HCT116 (cell line): ENCODE results near the gene LDLR. TPM values are rescaled to one million over a fixed set of nuclear protein-coding genes. Genes with fewer than 3 reads are reported as not detected.

Experiments used
- ATAC-seq: fragments of 200-7000 bp; cut with Tn5 transposase; 2 replicates; pipeline ENCODE4 v1.9.1; 2020; ENCODE audit warnings: mild to moderate bottlenecking, moderate library complexity
- BruUV-seq: library from RNA; stranded (reverse); fragments of 400-500 nt; replicated peaks from 2 replicates; lab custom pipeline; 2021; lab: Mats Ljungman, UMichigan
- CTCF ChIA-PET: fragments of 300-600 bp; sonication (Branson Sonifier 250); formaldehyde crosslinking; loops from one replicate; lab custom pipeline; 2021; ENCODE audit warnings: antibody characterized with exemption; lab: Charles Lee
- POLR2A ChIA-PET: fragments of 300-600, 350-600 bp; sonication (Branson Sonifier 250); formaldehyde crosslinking; loops from one replicate; lab custom pipeline; 2021; ENCODE audit warnings: antibody characterized with exemption; lab: Charles Lee
- RAD21 ChIA-PET, 2 experiments: fragments of 300-600 bp; sonication (Branson Sonifier 250); formaldehyde crosslinking; loops; one replicate each; lab custom pipeline; 2023; ENCODE audit warnings: low total read pairs in 2 of 2; ENCODE audit not compliant: uncharacterized antibody in 2 of 2, unreplicated experiment in 2 of 2, low non-redundant PET in 1 of 2; lab: Charles Lee
- DNase-seq: peaks from one replicate; pipeline ENCODE4 v3.0.0-alpha.2; 2010; ENCODE audit warnings: low read depth, low spot score
- H2AFZ ChIP-seq: fragments of 200-600 bp; shearing (Covaris generic), sonication (generic); 2 replicates; pipeline ENCODE4 v1.6.1; 2017; ENCODE audit warnings: low read depth, mixed run types, mixed read lengths, antibody characterized with exemption, low read length; ENCODE audit not compliant: poor library complexity, severe bottlenecking
- H3K27ac ChIP-seq: 2 replicates; pipeline ENCODE4 v1.5.1; 2012; ENCODE audit warnings: low read depth, low read length
- H3K27me3 ChIP-seq: fragments of 200-600 bp; sonication (generic); 2 replicates; pipeline ENCODE4 v1.6.1; 2016; ENCODE audit warnings: mixed run types, low read length, mixed read lengths; ENCODE audit not compliant: insufficient read depth
- H3K36me3 ChIP-seq, 2 experiments: fragments of 200-500 bp in 1 of 2; fragments of 200-600 bp in 1 of 2; sonication (Bioruptor generic) in 1 of 2; sonication (generic) in 1 of 2; 2 replicates each; pipeline versions ENCODE4 v1.5.1 to v1.6.1; 2014 to 2016; ENCODE audit warnings: low read length in 2 of 2, inconsistent platforms in 1 of 2, mixed read lengths in 1 of 2, mixed run types in 1 of 2; ENCODE audit not compliant: insufficient read depth in 2 of 2, control insufficient read depth in 1 of 2
- H3K4me1 ChIP-seq, 2 experiments: fragments of 200-600 bp in 1 of 2; sonication (generic) in 1 of 2; 2 replicates each; pipeline versions ENCODE4 v1.5.1 to v1.6.1; 2012 to 2017; ENCODE audit warnings: low read length in 2 of 2, inconsistent platforms in 1 of 2, mild to moderate bottlenecking in 1 of 2, mixed read lengths in 1 of 2, mixed run types in 1 of 2, moderate library complexity in 1 of 2; ENCODE audit not compliant: insufficient read depth in 2 of 2, control insufficient read depth in 1 of 2
- H3K4me2 ChIP-seq: fragments of 200-600 bp; sonication (generic); 2 replicates; pipeline ENCODE4 v1.6.1; 2017; ENCODE audit warnings: mixed run types, low read length, mixed read lengths
- H3K4me3 ChIP-seq, 2 experiments: fragments of 200-600 bp in 1 of 2; sonication (generic) in 1 of 2; replicated peaks in 1 of 2; 2 replicates each; pipeline ENCODE4 v1.5.1; 2011 to 2016; ENCODE audit warnings: low read length in 2 of 2, control low read depth in 1 of 2, low read depth in 1 of 2, mild to moderate bottlenecking in 1 of 2, mixed read lengths in 1 of 2, mixed run types in 1 of 2
- H3K79me2 ChIP-seq: fragments of 200-600 bp; sonication (generic); 2 replicates; pipeline ENCODE4 v1.6.1; 2017; ENCODE audit warnings: mild to moderate bottlenecking, mixed run types, low read length, moderate library complexity, mixed read lengths; ENCODE audit not compliant: insufficient read depth
- H3K9ac ChIP-seq: fragments of 200-600 bp; sonication (generic); 2 replicates; pipeline ENCODE4 v1.6.1; 2016; ENCODE audit warnings: low read length, mixed read lengths
- H3K9me2 ChIP-seq: fragments of 200-600 bp; sonication (generic), shearing (Covaris generic); 2 replicates; pipeline ENCODE4 v1.6.1; 2017; ENCODE audit warnings: mixed run types, mild to moderate bottlenecking, moderate library complexity; ENCODE audit not compliant: insufficient read depth
- H3K9me3 ChIP-seq, 2 experiments: fragments of 200-500 bp in 1 of 2; fragments of 200-600 bp in 1 of 2; sonication (Bioruptor generic) in 1 of 2; sonication (generic) in 1 of 2; 2 replicates each; pipeline ENCODE4 v1.6.1; 2014 to 2017; ENCODE audit warnings: low read length in 2 of 2, mixed read lengths in 2 of 2, inconsistent platforms in 1 of 2, low read depth in 1 of 2, mild to moderate bottlenecking in 1 of 2, mixed run types in 1 of 2, moderate library complexity in 1 of 2; ENCODE audit not compliant: control insufficient read depth in 1 of 2, insufficient read depth in 1 of 2
- H4K20me1 ChIP-seq: fragments of 200-600 bp; sonication (generic), shearing (Covaris generic); 2 replicates; pipeline ENCODE4 v1.6.1; 2017; ENCODE audit warnings: mixed run types, mild to moderate bottlenecking, moderate library complexity; ENCODE audit not compliant: insufficient read depth
- ATF3 ChIP-seq: IDR thresholded peaks from 2 replicates; pipeline ENCODE4 v1.6.1; 2012
- CBX3 ChIP-seq: IDR thresholded peaks from 2 replicates; pipeline ENCODE4 v1.6.1; 2012; ENCODE audit warnings: low read depth
- CEBPB ChIP-seq: IDR thresholded peaks from 2 replicates; pipeline ENCODE4 v1.6.1; 2012; ENCODE audit warnings: low read depth
- CTCF ChIP-seq, 3 experiments: fragments of 200-600 bp in 1 of 3; sonication (generic) in 1 of 3; IDR thresholded peaks in 2 of 3; conservative IDR thresholded peaks in 1 of 3; 2 replicates each; pipeline ENCODE4 v1.5.1; 2012 to 2017; ENCODE audit warnings: low read depth in 2 of 3, low read length in 2 of 3, antibody characterized with exemption in 1 of 3, borderline replicate concordance in 1 of 3, control low read depth in 1 of 3, mild to moderate bottlenecking in 1 of 3, mixed read lengths in 1 of 3, mixed run types in 1 of 3, moderate library complexity in 1 of 3; ENCODE audit not compliant: insufficient read depth in 1 of 3
- ELF1 ChIP-seq: IDR thresholded peaks from 2 replicates; pipeline ENCODE4 v1.6.1; 2012; ENCODE audit warnings: low read depth, borderline replicate concordance
- EZH2phosphoT487 ChIP-seq: fragments of 200-600 bp; IDR thresholded peaks from 2 replicates; pipeline ENCODE4 v1.6.1; 2018; ENCODE audit warnings: antibody characterized with exemption, borderline replicate concordance
- FOSL1 ChIP-seq: IDR thresholded peaks from 2 replicates; pipeline ENCODE4 v1.6.1; 2012; ENCODE audit warnings: low read depth
- JUND ChIP-seq: IDR thresholded peaks from 2 replicates; pipeline ENCODE4 v1.6.1; 2012
- MAX ChIP-seq: IDR thresholded peaks from 2 replicates; pipeline ENCODE4 v1.6.1; 2012
- POLR2A ChIP-seq: IDR thresholded peaks from 2 replicates; pipeline ENCODE4 v1.7.0; 2011; ENCODE audit warnings: borderline replicate concordance; ENCODE audit not compliant: insufficient read depth, insufficient read length; ENCODE audit errors: extremely low read depth
- POLR2AphosphoS5 ChIP-seq: IDR thresholded peaks from 2 replicates; pipeline ENCODE4 v1.6.1; 2011; ENCODE audit warnings: mild to moderate bottlenecking, low read depth, low read length, moderate library complexity
- RAD21 ChIP-seq: IDR thresholded peaks from 2 replicates; pipeline ENCODE4 v1.6.1; 2012; ENCODE audit warnings: low read depth, mild to moderate bottlenecking
- SP1 ChIP-seq: IDR thresholded peaks from 2 replicates; pipeline ENCODE4 v1.6.1; 2012; ENCODE audit warnings: low read depth
- SRF ChIP-seq: IDR thresholded peaks from 2 replicates; pipeline ENCODE4 v1.6.1; 2012; ENCODE audit warnings: low read depth
- TCF7L2 ChIP-seq: IDR thresholded peaks from 2 replicates; pipeline ENCODE4 v1.7.0; 2011; ENCODE audit warnings: borderline replicate concordance, inconsistent platforms; ENCODE audit not compliant: insufficient read depth, insufficient read length; ENCODE audit errors: extremely low read depth
- intact Hi-C: fragments of 100-400 bp; cut with micrococcal nuclease; formaldehyde crosslinking; loops from 2 replicates; pipeline ENCODE4 v1.10.0; 2022
- total RNA-seq: library from RNA; stranded (reverse); gene quantifications from one replicate; pipeline ENCODE4 v1.2.1, GENCODE V29; 2021; ENCODE audit not compliant: unreplicated experiment

LDLR gene
- total RNA-seq, 1 experiment from 2014 or later, result 92.4 TPM

GRCh38 chr19:11125994-11126685 lies 36.9 kb downstream of the LDLR start:
- Histone ChIP-seq H3K79me2 (peaks cover 11% of the 10 kb centered on the region; the same call in 1 of the 2 replicates), H3K9me2 (no peaks in the 10 kb centered on the region), H3K4me2 (no peak overlapping the region), H4K20me1 (no peaks in the 10 kb centered on the region; the same call in 1 of the 2 replicates), H3K27ac (no peak overlapping the region), H3K4me1 (peaks cover 0 to 3% of the 10 kb centered on the region in 2 experiments; a peak in 1 of 4 replicates), H2AFZ (no peak overlapping the region), H3K4me3 (no peak overlapping the region), H3K27me3 (no peaks in the 10 kb centered on the region), H3K36me3 (peaks cover 43 to 60% of the 10 kb centered on the region in 2 experiments), H3K9ac (no peak overlapping the region), H3K9me3 (no peaks in the 10 kb centered on the region)
- ATAC-seq (peak; percentile 75), DNase-seq (peak; percentile 39)
- RAD21 ChIA-PET, result interaction anchor here (0.7 to 1.0 kb wide), 2 partner anchors 77 to 90 kb away, joined by 3 to 4 read pairs; no protein-coding TSS in a partner anchor
- POLR2A ChIA-PET, result no interaction called here
- intact Hi-C loops, result loop anchor here (1.0 kb wide), 2 partner anchors 78 to 90 kb away; no protein-coding TSS in a partner anchor
- TF ChIP-seq CTCF (IDR thresholded peaks at IDR 0.05 in 2 of 3, conservative IDR thresholded peaks at IDR 0.05 in 1 of 3; ENCODE audit: borderline replicate concordance in 1 of 3, insufficient read depth in 1 of 3, low read depth in 2 of 3, low read length in 2 of 3), result peak; percentile 64 to 78 (median 77); a peak in 5 of 6 replicates
- TF ChIP-seq ELF1, result no peak
- TF ChIP-seq RAD21, result peak; percentile 56
- CTCF ChIA-PET, result interaction anchor here (0.7 to 2.0 kb wide), 16 partner anchors 9 to 189 kb away, joined by 3 to 10 read pairs (median 3); partner anchors contain the start of genes KANK2 and LDLR
- BruUV-seq, result no TSS peak

- no peak for DNase-seq
- Histone ChIP-seq H3K4me2 (no peak overlapping the region), H3K36me3 (peaks cover 47 to 73% of the 10 kb centered on the region in 2 experiments), H4K20me1 (no peaks in the 10 kb centered on the region; the same call in 1 of the 2 replicates), H3K27me3 (no peaks in the 10 kb centered on the region), H3K9ac (no peak overlapping the region), H3K79me2 (peaks cover 20% of the 10 kb centered on the region; the same call in 1 of the 2 replicates), H2AFZ (no peak overlapping the region), H3K9me2 (no peaks in the 10 kb centered on the region), H3K27ac (no peak overlapping the region; the same call in 1 of the 2 replicates), H3K4me1 (peaks cover 0 to 3% of the 10 kb centered on the region in 2 experiments; a peak in 2 of 4 replicates), H3K9me3 (no peaks in the 10 kb centered on the region), H3K4me3 (no peak overlapping the region)
- RAD21 ChIA-PET, result no interaction called here
- CTCF ChIA-PET, result no interaction called here
- intact Hi-C loops, result no loop called here
- no peak for ATAC-seq
- no TSS peak for BruUV-seq
- POLR2A ChIA-PET, result no interaction called here
- TF ChIP-seq CTCF (IDR thresholded peaks at IDR 0.05 in 2 of 3, conservative IDR thresholded peaks at IDR 0.05 in 1 of 3; ENCODE audit: borderline replicate concordance in 1 of 3, insufficient read depth in 1 of 3, low read depth in 2 of 3, low read length in 2 of 3) (no peak), TCF7L2 (no peak), CEBPB (no peak), FOSL1 (no peak), POLR2A (no peak), SP1 (no peak), POLR2AphosphoS5 (no peak), SRF (no peak), CBX3 (no peak), MAX (no peak), JUND (no peak), ATF3 (no peak), EZH2phosphoT487 (no peak)
Observed at GRCh38 chr19:11127905-11128304, 38.6 kb downstream of the LDLR start.
